SHP77 (cell line): ENCODE data around the gene FAM120A.

ENCODE experiments used
- DNase-seq, 2 experiments: peaks; one replicate each; lab custom pipeline; 2025; lab: John Stamatoyannopoulos, UW

The FAM120A gene

DNA sequence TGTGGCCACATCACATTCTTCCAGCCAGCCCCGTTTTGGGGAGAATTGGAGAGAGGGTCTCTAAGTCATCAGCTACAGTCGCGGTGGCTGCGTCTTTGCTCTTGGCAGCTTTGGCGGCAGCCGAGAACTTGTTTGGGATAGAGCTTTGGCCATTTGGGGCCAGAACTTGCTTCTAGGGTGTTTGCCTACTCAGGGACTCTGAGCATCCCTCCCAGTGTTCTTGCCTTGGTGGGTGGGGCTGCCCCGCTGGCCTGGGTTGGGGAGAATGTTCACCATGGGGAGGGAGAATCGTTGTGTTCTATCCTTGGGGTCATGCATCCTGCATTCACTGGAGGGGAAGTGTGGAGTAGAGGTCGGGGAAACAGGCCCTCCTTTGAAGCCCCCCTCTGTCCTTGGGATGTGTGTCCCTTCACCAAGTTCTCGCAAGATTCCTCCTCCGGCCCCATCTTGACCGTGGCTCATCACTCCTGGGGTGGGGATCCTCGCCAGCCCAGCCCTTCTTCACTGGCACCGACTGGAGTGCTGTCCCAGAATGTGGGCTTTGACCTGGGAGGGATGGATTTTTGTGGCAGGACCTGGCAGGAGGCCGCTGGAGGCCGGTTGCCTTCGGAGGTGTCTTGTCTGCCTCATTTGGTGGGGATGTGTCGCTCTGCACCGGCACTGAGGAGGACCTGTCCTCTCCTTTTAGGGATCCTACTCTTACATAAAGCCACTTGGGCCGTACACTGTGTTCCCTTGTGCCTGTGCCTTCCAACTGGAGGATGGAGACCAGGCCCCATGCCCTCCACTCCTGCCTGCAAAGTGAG is 128.4 kb downstream of the FAM120A start:
- DNase-seq = no peak

DNA sequence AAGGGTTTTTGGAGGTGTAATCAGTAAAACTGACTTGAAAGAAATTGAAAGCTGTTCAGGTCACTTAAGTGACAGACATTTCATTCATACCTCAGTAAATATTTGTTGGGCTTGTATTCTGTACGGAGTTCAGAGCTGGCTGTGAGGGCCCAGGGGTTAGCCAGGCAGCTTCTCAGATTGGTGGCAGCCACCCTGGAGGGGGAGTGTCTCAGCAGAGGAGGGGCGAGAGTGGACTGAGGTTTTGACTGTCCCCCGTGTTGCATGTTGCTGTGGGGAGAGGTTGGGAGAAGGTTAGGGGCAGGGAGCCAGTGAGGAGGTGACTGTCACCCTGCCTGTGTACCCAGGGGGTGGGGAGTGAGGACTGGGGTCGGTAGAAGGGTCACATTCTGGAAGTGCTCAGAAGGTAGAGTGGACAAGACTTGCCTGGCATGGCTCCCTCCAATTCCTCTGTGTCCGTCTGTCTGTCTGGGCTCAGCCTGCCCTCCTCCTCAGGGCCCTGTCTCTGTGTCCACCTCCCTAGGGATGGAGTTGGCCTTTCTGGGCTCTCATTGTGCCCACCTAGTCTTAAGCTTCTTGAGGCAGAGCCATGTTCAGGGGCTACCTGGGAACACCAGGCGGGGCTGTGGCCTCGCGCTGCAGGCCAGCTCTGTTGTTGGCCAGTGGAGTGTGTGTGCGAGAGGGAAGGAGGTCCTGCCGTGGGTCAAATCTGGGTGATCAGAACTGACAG is 129.3 kb downstream of the FAM120A start:
- no peak for DNase-seq

DNA sequence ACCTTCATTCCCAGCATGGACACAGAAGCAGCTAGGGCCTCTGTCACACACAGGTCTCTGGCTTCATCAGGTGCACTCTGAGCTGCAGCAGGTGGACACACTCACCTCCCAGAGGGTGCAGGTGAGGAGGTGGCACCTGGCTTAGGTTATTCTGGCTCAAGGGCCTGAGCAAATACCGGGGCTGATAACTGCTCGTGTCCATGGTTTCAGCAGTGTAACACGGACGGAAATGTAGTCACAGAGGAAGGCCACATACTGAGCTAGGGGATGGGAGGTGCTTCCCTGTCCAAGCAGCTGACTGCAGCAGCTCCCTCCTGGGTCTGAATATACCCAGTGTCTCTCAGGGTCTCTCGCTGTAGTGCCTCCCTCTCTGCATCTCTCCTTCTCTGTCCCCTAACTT is 130.6 kb downstream of the FAM120A start:
- DNase-seq = peak; percentile 32 to 61

DNA sequence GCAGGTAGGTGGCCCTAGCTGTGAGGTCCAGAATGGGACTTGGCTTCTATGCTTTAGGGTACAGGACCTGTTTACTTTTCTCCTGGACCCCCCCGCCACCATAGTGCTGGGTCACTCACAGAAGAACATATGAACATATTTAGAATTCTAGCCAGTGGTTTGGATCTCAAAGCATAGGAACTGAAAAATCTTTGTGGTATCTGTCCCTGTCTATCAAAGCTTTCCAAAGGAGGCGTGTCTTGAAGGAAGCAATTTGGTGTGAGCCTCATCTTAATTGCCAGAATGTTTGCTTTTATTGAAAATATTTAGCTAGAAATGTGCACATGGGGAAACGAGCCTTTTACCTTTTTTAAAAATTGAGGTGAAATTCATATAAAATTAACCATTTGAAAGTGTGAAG is 131.1 kb downstream of the FAM120A start:
- DNase-seq = no peak

DNA sequence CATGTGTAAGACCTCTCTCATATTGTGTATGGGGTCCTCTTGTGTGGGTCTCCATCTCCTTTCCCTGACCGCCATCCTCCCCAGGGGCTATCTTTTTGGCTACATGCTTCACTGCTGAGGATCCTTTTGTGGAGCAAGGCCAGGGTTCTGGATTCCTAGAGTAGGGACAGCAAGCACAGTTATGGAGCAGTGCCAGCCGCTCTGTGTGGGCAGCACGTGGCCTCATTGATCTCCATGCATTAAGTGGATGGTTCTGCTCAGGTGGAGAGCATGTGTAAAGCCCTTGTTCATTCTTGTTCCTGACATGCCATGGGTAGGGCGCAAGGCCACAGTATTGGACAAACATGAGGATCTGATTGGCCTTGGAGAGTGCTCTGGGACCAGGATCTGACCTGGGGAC is 133.8 kb downstream of the FAM120A start:
- no peak for DNase-seq

DNA sequence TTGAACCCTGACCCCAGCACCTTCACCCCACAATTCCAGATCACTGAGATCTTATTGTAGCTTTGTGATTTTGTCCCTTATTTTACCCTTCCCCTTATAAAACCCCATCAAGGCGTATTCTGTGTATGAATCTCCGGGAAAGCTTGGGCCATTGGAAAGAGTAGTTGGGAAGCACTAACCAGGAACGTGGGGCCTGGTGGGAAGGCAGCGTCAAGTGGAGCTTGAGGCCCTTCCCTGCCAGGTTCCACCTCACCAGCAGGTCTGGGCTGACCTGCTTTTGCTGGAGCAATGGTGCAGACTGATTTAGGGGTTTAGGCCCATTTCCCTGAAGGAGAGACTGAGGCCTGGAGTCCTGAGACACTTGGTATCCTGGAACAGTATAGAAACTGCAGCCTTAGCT is 134.2 kb downstream of the FAM120A start:
- no peak for DNase-seq

DNA sequence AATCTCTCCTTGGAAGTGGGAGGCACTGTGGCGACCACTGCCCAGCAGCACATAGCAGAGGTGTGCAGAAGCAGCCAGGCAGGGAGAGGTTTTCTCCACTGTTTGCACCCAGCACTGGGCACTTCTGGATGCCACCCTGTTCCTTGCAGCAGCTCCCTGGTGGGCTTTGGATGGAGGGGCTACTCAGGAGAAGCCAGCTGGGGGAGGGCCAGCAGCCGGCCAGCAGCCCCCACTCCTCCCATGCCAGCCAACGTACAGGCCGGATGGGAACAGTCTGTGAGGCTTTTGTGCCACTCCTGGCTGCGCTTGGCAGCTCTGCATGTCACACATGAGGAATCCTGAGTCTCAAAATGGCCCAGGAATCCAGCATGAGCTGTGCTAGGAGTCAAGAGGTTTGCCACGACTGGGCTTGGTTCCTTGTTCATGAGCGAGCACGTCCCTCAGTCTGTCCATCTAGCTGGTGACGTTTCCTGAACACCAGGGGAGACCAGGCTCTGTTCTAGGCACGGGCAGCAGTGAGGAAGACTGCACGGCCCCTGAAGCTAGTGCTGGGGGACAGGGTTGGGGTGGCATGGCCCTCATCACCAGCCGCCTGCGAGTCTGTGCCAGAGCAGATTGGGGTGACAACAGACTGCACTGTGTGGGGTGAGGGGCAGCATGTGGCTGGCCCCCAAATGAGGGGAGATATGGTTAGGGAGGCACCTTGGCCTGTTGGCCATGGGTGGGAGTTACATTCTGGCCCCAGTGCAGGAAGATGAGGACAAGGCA is 135.0 kb downstream of the FAM120A start:
- DNase-seq = no peak

DNA sequence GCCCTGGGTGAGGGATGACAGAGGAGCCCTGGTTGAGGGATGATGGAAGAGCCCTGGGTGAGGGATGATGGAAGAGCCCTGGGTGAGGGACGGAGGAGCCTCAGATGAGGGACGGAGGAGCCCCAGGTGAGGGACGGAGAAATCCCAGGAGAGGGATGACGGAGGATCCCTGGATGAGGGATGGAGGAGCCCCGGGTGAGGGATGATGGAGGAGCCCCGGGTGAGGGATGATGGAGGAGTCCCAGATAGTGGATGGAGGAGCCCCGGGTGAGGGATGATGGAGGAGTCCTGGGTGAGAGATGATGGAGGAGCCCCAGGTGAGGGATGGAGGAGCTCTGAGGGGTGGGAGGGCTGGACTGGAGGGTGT is 135.8 kb downstream of the FAM120A start:
- DNase-seq = no peak

DNA sequence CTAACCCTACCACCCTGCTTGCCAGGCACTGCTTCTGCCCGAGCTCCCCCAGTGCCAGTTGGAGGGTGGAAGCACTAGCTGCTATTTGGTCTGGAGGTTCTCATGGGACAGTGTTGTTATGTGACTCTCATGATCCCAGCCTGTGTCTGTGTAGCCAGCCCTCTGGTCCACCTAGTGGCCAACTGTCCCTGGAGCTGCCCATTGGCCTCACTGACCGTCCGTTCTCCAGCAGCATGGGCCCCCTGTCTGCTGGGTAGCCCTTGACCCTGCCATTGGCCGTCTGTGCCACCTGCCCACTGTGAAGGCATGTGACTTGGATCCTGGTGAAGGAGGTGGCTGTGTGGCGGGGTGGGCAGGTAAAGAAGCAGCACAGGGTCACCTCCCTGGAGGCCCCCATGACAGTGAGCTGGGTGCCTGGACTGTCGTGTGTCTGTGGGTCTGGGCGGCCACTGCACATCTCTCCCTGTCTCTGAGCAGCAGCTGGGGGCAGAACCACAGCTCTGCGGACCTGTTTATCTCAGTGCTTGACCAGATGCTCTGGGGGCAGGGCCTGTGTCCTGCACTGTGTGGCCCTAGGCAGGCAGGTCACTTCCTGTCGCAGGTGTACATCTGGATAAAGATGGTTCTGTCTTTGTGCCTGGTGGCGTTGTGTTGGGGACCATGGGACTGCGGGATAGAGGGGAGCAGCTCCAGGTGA is 136.3 kb downstream of the FAM120A start:
- DNase-seq = no peak

DNA sequence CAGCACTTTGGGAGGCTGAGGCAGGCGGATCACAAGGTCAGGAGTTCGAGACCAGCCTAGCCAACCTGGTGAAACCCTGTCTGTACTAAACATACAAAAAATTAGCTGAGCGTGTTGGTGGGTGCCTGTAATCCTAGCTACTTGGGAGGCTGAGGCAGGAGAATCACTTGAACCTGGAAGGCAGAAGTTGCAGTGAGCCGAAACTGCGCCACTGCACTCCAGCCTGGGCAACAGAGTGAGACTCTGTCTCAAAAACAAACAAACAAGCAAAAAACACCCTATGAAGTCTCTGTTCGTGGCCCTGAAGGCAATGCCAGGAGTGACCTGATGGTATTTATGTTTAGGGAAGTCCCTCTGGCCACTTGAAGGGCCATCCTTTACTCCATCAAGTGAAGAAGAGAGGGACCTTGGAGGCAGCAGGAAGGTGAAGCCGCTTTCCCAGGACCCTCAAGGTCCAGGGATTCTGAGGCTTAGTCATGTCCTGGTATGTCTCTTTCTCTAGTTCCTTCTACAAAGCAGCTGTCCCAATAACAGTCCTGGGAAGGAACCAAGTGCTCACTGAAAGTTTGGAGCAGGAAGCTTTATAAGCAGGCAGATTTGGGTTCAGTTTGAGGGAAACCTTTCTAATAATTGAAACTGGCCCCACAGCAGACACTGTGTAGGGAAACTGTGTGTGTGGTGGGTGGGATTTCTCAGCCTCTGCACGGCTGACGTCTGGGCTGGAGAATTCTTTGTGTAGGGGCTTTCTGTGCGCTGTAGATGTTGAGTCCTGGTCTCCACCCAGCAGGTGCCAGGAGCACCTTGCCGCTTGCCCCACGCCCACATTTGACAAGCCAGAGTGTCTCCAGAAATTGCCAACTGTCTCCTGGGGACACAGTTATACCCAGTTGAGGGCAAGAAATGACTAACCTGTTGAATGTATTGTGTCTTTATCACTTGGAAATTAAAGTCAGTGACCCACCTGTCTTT is 137.4 kb downstream of the FAM120A start:
- DNase-seq = no peak

DNA sequence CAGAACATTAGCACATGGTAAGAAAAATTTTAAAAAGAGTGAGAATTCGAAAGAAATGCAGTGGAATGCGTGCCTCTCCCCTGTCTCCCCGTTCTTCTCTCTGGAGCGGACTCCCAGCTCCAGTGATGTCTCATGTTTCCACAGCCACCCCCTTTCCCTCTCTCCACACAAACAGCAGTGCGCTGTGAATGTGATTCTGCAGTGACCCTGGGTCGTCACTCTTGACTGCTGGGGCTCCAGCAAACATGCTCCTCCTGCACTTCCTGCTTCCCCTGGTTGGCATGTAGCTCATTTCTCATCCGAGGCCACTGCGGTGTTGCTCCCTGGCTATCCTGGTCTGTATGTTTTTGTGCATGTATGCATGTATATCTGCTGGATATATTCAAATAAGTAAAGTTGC is 138.2 kb downstream of the FAM120A start:
- DNase-seq = no peak

DNA sequence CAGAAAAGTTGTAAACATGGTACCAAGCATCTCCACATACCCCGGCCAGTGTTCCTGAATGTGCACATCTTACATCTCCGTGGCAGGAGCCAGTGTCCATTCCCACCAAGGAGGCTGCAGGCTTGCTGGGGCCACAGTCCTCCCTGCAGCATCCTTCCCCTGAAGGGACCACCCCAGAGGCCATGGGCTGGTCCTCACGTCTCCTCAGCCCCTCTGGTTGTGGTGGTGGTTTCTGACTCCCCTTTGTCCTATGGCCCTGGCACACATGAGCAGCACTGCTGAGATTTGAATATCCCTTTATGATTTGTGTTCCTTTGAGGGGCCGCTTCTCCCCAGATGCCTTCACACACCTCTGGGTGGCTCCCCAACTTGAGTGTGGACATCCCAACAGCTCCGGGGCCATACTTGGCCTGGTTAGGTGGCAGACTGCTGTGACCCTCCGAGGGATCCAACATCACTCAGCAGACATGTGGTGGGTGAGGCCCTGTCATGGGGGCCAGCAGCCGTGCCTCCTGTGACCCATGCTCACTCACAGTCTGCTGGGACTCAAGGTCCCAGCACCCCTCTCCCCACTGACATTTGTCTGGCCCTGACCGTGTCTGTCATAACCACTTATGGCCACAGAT is 139.2 kb downstream of the FAM120A start:
- DNase-seq = no peak

DNA sequence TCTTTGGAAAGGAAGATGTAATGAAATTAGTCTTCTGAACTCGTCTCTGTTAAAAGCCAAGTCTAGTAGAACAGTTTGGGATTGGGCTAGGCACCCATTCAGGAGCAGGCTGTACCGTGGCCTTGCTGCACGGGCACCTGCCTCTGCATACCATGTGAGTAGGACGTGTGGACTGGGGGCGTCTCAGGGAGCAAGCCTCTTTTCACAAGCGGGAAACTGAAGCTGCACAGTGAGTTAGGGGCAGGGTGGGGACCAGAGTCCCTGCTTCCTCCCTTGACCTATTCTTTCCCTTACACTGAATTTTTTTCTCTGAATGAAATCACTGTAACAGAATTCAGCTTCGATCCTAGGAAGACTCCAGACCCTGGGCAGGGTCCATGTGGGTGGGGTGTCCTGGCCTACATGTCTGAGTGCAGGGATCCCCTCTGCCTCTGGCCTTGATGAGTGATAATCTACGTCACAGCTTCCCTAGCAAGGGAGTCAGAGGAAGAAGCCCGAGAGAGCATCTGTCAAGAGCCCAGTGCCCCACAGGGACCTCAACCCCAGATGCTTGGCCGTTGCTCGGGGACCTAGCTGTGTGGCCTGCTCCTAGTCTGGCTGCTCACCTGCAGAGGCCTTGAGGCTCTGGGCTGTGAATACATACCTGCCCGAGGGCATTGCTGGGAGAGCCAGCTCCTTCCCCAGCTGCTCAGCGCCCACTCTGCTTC is 140.0 kb downstream of the FAM120A start:
- DNase-seq = no peak

DNA sequence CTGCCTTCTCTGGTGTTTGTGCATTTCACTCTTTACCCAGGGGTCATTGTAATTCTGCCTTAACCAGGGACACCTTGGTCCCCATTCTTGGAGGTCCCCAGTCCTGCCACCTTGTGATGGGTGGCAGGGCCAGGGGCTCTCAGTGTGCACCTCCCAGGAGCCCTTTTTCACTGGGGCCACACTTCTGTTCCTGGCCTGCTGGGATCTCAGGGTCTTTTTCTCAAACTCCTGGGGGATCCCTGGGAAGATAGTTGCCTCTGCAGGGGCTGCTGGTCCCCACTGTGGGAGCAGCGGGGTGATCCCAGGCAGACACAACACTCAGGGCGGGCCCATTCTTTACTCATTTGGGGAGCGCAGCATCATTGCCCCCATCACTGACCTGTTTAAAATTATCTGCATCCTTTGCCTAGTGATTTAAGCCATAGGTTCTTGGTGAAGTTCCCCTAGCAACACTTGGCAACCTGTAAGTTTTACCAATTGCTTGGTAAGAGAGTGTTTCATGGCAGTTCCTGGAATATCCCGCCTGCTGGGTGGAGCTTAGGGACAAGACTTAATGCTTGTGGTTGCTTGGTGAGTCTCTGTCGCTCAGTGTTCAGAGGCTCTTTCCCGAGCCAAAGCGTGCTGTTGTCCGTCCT is 140.6 kb downstream of the FAM120A start:
- no peak for DNase-seq

DNA sequence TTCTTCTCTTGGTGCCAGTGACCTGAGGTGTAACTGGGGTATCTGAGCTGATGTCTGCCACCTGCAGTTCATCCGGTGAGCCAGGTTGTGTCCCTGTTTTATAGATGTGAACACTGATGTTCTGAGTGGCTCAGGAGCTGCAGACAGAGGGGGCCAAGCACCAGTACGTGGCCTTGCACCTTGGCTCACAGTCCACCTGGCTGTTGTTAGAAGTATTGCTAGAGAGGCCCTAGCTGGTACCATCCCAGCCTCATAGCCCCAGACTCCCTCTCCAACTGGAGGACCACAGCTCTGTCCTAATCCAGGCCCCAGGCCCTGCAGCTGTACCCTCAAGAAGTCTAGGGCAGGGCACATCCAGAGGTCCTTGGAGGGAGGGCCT is 141.1 kb downstream of the FAM120A start:
- no peak for DNase-seq

DNA sequence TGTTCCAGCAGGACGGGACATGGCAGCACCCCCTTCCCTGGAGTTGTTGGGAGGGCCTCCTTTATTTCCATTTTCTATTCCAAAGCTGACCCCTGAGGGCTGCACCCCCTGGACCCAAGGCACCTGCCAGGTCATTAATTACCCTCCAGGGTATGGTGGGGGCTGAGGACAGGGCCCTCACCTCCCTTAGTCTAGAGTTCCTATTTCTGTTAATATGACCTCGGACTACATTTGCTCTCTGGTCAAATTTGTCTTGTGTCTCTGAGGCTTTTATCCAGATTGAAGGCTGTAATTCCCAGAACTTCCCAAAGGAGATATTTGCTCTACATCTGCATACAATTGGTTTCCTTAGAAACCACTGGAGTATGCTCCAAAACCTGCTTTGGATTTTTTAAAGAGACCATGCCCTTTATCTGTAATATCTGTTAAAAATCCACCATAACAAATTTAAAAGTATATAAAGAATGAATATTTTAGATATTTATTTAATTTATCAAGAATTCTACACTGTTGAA is 141.7 kb downstream of the FAM120A start:
- no peak for DNase-seq

DNA sequence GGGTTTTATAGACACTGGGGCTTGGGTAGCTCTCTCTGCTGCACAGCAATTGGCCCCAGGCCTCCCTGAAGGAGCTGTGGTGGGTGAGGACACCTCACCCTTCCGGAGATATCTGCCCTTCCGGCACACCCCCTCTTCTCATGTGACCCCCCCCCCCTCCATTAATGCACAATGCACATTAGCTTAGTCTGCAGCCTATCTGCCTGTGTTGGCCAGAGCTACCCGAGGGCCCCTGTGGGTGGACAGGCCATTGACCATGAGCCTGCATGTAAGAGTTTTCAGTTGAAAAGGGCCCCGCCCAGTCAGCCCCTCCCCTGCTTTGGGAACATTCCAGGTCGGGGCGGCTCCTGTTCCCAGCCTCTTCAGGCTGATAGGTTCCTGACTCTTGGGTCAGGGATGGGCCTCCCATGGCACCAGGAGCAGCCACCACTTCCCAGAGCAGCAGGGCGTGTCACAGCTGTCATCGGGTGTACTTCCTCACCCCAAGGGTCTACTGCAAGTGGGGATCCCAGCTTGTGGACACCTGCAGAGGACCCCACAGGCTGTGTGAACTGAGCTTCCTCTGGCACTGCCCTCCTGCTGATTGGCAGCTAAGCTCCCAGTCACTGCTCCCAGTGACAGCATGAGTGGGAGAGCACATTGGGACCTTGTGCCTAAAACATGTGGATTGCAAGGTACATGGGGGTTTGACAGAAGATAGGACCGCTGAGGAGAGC is 142.7 kb downstream of the FAM120A start:
- DNase-seq = no peak

DNA sequence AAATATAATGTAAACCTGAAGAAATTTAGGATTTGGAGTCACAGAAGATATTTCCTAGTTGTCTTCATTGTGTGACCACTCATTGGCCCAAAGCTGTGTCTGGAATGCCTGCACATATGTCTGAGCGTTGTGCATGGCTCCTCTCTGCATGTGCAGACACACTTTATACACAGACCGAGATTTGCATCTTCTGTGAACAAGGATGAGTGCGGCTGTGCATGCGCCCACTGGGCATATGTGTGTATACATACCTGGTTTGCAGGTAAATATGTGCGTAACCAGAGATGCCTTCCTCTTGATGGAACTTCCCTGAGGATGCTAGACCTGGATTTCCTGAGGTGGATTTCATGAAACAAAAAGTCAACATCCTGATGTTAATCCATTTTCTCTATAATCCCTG is 144.0 kb downstream of the FAM120A start:
- no peak for DNase-seq
